ENCODE results near the gene TMEM39B. TPM values are rescaled to one million over a fixed set of nuclear protein-coding genes. Genes with fewer than 3 reads are reported as not detected.

The TMEM39B gene
- total RNA-seq, 4 donors from 2014 or later: 6.0 to 7.9 (median 6.9) TPM

DNA sequence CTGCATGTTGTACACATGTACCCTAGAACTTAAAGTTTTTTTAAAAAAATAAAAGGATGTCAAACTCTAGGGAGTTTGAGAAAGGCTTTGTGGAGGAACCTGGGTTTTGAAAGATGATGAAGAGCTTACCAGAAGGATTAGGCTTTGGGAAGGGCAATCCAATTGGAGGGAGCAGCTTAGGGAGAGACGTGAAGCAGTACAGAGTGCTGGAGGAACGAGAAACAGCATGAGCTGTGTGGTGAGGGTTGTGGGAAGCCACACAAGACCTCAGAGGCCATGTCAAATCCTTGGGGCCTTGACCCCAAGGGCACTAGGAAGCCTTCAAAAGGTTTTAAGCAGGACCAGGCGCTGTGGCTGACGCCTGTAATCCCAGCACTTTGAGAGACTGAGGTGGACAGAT lies 26.7 kb downstream of the TMEM39B start:
- no peak for DNase-seq (ENCODE audit: low spot score in 2 of 2)
- Histone ChIP-seq H3K9me3 (no peaks in the 10 kb centered on the region), H3K27me3 (no peaks in the 10 kb centered on the region), H3K4me3 (no peak overlapping the region), H3K4me1 (no peaks in the 10 kb centered on the region), H3K27ac (no peak overlapping the region), H3K36me3 (peaks cover 64% of the 10 kb centered on the region)
- 82% methylated on average over 4 of the region's 4 CpGs for WGBS
- no peak for TF ChIP-seq POLR2AphosphoS5 (IDR thresholded peaks at IDR 0.05)
- no peak for TF ChIP-seq CTCF (IDR thresholded peaks at IDR 0.05)
- no peak for TF ChIP-seq POLR2A (IDR thresholded peaks at IDR 0.05)
- TF ChIP-seq EP300 (IDR thresholded peaks at IDR 0.05): no peak

DNA sequence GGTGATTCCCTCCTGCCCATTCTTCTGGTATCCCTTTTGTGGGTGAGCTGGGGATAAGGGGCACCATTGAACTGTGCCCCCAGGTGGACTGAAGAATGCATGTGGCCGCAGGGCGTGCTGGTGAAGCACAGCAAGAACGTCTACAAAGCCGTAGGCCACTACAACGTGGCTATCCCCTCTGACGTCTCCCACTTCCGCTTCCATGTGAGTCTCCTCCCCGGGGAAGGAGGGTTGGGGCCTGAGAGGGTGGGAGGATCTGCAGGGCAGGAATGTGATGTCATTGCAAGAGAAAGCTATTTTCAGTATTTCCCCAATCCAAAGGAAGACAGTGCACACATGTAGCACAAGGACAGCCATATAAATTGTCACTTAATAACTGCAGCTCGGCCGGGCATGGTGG lies 27.6 kb downstream of the TMEM39B start:
- H3K27ac ChIP-seq: no peak overlapping the region
- 93% methylated on average over 10 of the region's 10 CpGs for whole genome bisulfite sequencing
- peaks cover 56% of the 10 kb centered on the region for H3K36me3 ChIP-seq
- H3K4me1 ChIP-seq: no peaks in the 10 kb centered on the region
- no peaks in the 10 kb centered on the region for H3K9me3 ChIP-seq
- no peak overlapping the region for H3K4me3 ChIP-seq
- TF ChIP-seq POLR2A (IDR thresholded peaks at IDR 0.05): no peak
- no peak for TF ChIP-seq EP300 (IDR thresholded peaks at IDR 0.05)
- no peak for TF ChIP-seq POLR2AphosphoS5 (IDR thresholded peaks at IDR 0.05)
- no peaks in the 10 kb centered on the region for H3K27me3 ChIP-seq
- DNase-seq (ENCODE audit: low spot score in 2 of 2): no peak

- Histone ChIP-seq H3K36me3 (peaks cover 49% of the 10 kb centered on the region), H3K4me3 (no peak overlapping the region), H3K4me1 (no peaks in the 10 kb centered on the region), H3K27me3 (no peaks in the 10 kb centered on the region), H3K27ac (no peak overlapping the region), H3K9me3 (no peaks in the 10 kb centered on the region)
- no peak for TF ChIP-seq EP300 (IDR thresholded peaks at IDR 0.05)
- TF ChIP-seq CTCF (IDR thresholded peaks at IDR 0.05): no peak
- TF ChIP-seq POLR2AphosphoS5 (IDR thresholded peaks at IDR 0.05): no peak
- no peak for TF ChIP-seq POLR2A (IDR thresholded peaks at IDR 0.05)
- 89% methylated on average over 9 of the region's 9 CpGs for WGBS
- DNase-seq (ENCODE audit: low spot score in 2 of 2): no peak
These were observed 28.3 kb downstream of the TMEM39B start for GRCh38 chr1:32100807-32101708.

DNA sequence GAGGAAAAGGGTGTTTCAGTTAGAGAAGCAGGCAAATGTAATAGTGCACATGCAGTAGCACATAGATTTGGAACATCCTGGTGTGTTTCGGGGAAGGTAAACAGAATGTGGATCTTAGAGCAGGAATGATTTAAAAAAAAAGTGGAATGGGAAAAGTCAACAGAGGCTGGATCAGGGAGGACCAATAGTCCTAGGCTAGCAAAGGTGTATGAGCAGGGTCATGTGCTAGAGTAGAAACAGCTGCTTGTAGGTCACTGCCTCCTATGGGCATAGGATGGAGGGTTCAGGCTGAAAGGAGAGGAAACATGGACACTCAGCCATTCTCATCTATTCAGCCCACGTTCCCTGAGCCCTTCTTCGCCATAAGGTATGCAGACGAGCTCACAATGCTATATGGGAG lies 31.4 kb downstream of the TMEM39B start:
- no peak for TF ChIP-seq POLR2A (IDR thresholded peaks at IDR 0.05)
- no peak for TF ChIP-seq EP300 (IDR thresholded peaks at IDR 0.05)
- no peak for TF ChIP-seq CTCF (IDR thresholded peaks at IDR 0.05)
- TF ChIP-seq POLR2AphosphoS5 (IDR thresholded peaks at IDR 0.05): no peak
- no peaks in the 10 kb centered on the region for H3K27me3 ChIP-seq
- no peak for DNase-seq (ENCODE audit: low spot score in 2 of 2)
- H3K36me3 ChIP-seq: peaks cover 21% of the 10 kb centered on the region
- peaks cover 3% of the 10 kb centered on the region for H3K4me1 ChIP-seq
- 85% methylated on average over 4 of the region's 4 CpGs for WGBS
- no peak overlapping the region for H3K27ac ChIP-seq
- no peaks in the 10 kb centered on the region for H3K9me3 ChIP-seq
- no peak overlapping the region for H3K4me3 ChIP-seq

DNA sequence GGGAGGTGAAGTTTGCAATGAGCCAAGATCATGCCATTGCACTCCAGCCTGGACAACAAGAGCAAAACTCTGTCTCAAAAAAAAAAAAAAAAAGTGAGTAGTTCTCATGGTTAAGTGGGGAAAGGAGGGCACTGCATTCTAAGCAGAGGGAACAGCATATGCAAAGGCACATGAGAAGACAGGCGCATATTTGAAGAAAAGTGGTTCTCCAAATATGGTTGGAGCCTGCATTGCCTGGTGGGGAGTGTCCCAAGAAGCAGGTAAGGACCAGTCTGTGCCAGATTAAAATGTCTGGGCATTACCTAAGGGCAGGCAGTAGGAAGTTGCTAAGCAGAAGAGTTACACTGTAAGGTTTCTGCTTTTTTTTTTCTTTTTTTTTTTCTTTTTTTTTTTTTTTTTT lies 32.6 kb downstream of the TMEM39B start:
- no peak overlapping the region for H3K4me3 ChIP-seq
- no peak overlapping the region for H3K27ac ChIP-seq
- H3K9me3 ChIP-seq: no peaks in the 10 kb centered on the region
- peaks cover 12% of the 10 kb centered on the region for H3K36me3 ChIP-seq
- 43% methylated on average over 1 of the region's 1 CpG for WGBS
- peaks cover 16% of the 10 kb centered on the region for H3K4me1 ChIP-seq
- no peaks in the 10 kb centered on the region for H3K27me3 ChIP-seq
- TF ChIP-seq EP300 (IDR thresholded peaks at IDR 0.05) (no peak), POLR2A (IDR thresholded peaks at IDR 0.05) (no peak), CTCF (IDR thresholded peaks at IDR 0.05) (no peak), POLR2AphosphoS5 (IDR thresholded peaks at IDR 0.05) (no peak)
- no peak for DNase-seq (ENCODE audit: low spot score in 2 of 2)

Data from suprapubic skin (tissue), 4 donors.